Hematopoietic multipotent progenitor cell treated with erythropoietin and hydrocortisone succinate and interleukin-3 and kit ligand, for 17 days (in vitro differentiated cells): ENCODE data around the gene RERE.
"Not testable (repeated sequence)": the region's sequence is repeated elsewhere in the genome, so short reads cannot be mapped to it uniquely, and the experiment has no call there.

ENCODE experiments used
- DNase-seq: peaks from one replicate; pipeline ENCODE4 v3.0.0-alpha.2; 2015; ENCODE audit warnings: low spot score

The RERE gene

DNA sequence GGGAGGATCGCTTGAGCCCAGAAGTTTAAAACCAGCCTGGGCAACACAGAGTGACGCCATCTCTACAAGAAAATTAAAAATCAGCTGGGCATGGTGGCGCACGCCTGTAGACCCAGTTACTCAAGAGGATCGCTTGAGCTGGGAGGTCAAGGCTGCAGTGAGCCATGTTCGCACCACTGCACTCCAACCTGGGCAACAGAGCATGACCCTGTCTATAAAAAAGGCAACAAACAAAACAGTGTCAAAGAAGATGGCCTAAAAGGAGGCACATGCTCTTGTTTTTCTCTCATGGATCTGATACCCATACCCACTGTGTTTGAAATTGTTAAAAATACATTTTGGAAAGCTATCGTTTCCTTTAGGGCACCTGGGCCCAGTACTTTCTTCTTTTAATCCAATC, 307.9 kb downstream of the RERE start:
- no peak for DNase-seq

GRCh38 chr1:8506995-8507615, 310.3 kb downstream of the RERE start:
- no peak for DNase-seq

DNA sequence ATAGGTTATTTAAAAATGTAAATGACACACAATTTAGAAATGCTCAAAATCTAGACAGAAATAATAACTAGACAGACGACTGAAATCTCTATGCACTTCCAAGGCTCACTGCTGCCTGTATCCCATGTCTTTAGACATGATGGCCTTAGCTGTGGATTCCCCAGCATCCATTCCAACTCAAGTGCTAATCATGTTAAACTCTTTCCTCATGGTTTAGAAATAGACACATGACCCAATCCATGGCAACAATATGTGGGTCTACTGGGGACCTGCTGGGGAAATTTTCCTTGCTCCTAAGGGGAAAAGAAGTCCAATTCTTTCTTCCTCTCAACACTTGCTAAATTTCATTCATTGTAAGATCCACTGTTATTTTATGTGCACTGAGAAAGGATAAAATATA, 311.0 kb downstream of the RERE start:
- DNase-seq, result no peak

DNA sequence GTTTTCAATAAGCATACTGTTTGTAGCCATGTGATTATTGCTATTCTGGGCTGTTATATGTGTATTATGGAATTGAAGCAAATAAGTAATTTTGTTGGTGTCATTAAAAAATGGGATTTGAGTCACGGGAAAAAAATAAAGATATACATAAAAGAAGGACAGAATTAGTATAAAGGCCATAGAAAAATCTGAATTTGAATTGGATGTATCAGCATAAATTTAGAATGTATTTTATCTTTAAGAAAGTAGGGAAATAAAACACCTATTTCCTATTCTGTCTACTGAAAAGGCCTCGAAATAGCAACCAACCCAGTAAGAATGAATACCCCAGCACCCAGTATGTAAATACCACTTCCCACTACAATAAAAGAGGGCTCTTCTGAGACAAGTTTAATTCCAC, 313.6 kb downstream of the RERE start:
- DNase-seq, result no peak

DNA sequence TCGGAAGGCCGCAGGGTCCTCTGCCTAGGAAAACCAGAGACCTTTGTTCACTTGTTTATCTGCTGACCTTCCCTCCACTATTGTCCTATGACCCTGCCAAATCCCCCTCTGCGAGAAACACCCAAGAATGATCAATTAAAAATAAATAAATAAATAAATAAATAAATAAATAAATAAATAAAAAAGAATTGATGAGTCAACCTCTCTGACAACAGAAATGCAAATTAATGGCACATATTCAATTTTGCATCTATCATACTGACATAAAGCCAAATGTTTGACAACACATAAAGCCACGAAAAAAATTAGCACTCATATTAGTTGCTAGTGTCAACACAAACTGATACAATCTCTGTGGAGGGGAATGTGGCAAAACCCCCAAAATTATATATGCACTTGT, 314.5 kb downstream of the RERE start:
- DNase-seq, result not testable (repeated sequence)

GRCh38 chr1:8497210-8497819, 320.1 kb downstream of the RERE start:
- no peak for DNase-seq

DNA sequence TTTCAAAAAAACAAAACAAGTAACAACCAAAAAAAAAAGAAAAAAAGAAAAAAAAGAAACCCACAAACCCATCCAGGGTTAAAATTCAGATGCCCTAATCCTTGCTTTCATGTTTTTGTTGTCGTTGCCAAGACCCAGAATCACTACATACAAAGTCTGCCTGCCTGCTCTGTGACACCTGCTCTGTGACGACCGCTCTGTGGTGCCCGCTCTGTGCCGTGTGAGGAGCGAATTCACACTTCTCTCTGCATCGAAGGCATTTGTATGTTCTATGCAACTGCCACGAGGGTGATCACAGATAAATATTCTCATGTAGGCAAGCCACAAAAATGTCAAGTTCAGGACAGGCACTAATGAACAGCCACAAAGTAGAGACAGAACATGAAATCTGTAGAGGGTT, 321.0 kb downstream of the RERE start:
- DNase-seq, result no peak

DNA sequence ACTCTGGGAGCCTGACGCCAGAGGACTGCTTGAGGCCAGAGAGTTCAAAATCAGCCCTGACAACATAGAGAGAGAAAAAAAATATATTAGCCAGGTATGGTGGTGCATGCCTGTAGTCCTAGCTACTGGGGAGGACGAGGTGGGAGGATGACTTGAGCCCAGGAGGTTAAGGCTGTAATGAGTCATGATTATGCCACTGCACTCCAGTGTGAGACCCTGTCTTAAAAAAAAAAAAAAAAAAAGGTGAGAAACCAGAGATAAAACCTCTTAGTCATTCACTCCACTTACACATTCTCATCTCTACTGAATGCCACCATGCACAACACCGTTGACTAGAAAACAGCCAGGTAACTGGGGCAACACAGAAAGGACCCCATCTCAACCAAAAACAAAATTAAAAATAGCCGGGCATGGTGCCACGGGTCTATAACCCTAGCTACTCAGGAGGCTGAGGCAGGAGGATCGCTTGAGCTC, 321.5 kb downstream of the RERE start:
- no peak for DNase-seq

DNA sequence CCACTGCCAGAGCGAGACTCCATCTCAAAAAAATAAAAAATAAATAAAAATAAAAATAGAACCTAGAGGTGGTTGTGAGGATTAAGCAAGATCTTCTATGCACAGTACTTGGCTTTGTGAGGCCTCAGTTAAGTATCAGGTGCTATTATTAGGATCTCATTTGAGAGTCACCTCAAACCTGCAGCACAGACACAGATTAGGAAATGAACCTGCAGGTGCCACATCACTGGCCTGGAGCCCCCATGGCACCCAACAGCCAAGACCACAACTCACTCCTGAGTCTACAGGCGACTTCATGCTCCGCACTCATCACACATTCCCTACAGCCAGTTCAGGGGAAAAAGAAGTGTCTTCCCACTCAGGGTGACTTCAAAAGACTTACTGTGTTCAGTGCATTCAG, 322.8 kb downstream of the RERE start:
- no peak for DNase-seq

DNA sequence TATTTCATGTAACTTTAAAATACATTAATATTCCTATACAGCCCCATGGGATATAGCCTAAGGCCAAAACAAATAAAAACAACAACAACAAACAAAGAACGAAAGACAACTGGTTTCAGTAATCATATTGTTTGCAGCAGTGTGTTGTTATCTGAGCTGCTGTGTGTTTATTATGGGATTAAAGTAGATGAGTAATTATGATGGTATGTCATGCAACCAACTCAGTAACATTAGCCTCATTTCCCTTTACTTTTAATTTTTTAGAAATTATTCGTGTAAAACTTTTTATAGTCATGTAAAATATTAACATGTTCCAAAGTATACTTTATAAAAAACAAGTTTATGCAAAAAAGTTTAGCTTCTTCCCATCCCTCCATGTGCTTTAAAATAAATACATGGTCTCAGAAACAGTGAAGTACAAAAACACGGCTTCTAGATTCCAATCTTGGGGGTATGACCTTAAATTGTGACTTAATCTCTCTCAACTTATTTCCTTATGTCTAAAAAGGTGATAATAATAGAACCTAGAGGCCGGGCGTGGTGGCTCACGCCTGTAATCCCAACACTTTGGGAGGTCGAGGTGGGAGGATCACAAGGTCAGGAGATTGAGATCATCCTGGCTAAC, 323.4 kb downstream of the RERE start:
- DNase-seq, result no peak

DNA sequence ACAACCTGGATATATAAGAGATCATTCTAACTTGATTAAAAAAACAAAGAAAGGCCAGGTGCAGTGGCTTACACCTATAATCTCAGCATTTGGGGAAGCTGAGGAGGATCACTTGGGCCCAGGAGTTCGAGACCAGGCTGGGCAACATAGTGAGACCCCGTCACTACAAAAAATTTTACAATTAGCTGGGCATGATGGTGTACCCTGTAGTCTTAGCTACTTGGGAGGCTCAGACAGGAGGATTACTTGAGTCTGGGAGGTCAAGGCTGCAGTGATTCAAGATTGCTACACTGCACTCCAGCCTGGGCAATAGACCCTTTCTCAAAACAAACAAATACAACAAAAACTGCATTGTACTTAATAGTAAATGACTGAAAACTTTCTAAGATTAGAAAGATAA, 330.2 kb downstream of the RERE start:
- DNase-seq, result no peak

DNA sequence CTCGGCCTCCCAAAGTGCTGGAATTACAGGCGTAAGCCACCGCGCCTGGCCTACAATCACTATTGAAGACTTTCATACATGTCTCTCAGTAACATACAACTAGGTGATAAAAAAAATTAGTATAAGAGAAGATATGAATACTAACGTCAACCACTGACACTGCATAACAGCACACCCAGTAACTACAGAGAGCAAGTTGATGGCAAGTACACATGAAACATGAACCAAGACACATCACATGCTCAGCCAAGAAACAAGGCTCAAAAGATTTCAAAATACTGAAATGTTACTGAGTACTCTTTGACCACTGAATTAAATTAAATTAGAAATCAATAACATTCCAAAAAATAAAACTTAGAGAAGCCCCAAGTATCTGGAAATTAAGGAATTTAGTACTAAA, 331.4 kb downstream of the RERE start:
- no peak for DNase-seq

- DNase-seq, result no peak
Measured at GRCh38 chr1:8483586-8483985, 333.9 kb downstream of the RERE start.

DNA sequence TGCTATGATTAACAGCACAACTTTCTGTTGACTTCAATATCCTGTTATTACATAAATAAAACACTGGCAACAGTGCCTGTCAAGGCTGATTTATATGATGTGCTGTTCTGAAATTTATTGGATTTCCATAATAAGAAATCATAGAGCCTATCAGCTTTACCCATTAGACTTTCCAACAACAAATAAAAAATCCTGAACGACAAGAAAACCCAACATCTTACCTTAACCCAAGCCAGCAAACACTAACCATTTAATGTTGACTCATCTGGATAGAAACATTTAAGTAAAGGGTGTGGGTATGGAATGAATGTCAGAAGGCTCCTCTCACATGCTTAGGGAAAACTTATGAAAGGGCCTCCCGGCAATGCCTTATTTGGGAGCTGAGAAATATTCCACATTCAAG, 334.5 kb downstream of the RERE start:
- DNase-seq, result no peak

- no peak for DNase-seq
Measured at GRCh38 chr1:8481650-8482380, 335.6 kb downstream of the RERE start.

GRCh38 chr1:8478566-8478965, 338.9 kb downstream of the RERE start:
- no peak for DNase-seq

- DNase-seq, result no peak
Measured at GRCh38 chr1:8477983-8478362, 339.5 kb downstream of the RERE start.

DNA sequence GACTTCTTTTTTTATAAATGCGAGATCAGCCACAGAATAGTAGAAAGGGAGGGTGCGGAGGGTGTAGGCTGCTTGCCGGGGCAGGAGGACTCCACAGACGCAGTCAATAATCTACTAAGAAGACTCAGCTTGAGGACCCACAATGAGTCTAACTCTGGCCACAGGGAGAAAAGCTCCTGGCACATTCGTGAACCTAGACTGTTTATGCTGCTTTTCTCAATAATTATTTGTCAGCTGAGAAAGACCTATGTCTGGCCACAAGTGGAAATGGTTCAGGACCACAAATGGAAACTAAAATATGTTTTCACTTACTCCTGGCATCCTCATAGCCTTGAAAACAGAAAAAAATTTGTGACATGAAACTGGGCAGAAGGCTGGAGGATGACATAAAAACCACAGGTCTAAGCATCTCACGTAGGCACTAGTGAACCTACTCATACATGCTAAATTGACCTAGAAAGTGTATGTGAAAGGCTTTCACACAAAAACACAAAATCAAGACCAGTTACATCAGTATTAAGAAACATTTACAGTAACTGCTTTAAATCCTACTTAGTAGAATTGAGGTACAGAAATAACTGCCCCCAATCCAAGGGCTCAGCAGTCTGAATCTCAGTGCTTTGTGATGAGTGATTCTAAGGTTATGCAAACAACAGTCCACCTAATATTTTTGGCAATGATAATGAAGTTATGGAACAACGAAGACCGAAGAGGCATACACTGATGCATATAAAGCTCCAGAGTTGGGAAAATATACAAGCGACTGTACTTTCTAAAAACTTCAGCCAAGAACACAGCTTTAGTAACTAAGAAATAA, 340.1 kb downstream of the RERE start:
- no peak for DNase-seq

DNA sequence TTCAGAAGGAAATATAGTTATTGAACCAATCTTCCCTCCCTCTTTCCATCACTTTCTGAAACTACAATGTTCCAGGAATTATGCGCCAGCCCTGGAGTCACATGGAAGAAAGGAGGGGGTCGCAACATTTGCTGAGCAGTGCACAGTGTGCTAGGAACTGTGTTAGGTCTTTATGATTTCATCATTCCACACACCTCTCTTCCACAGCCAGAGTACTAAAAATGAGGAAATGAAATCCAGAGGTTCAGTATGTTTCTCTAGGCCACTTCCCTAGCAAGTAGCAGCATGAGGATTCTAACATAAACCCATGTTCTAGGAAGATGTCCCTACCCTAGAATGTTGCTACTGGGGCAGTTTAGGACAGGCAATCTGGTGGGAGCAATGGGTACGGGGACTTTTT, 341.4 kb downstream of the RERE start:
- DNase-seq, result no peak

DNA sequence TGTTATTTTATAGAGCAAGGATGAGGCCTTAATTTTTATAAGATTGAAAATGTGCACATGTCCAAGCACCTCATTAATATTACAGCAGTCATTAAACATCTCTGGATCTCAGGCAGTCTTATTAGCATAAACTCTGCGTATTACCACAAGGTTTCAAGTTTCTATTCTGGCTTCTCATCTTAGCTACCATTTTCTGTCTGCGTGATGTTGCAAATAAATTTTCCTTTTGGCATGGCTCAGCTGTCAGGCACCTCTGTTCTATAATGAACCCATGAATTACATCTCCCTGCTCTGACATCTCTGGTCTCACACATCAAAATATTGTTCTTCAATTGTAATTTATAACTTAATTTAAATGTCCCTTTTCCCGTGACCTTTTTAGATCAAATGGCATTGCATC, 343.1 kb downstream of the RERE start:
- no peak for DNase-seq

DNA sequence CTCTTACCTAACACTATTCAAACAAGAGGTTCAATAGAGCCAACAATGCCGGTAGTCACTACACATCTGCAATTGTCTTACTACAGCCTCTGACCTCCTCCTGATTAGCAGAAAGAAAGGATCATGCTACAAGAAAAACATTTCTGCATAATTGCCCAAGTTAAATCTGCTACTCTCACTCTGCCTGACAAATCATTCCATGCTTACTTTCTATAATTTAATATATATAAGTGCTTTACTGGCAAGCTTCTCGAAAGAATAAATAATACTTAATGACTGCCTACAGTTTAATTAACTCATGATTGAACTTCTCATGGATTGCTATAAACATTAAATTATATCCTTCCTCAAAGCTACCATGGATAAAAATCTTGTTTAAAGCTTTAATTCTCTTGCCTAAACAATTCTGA, 343.5 kb downstream of the RERE start:
- no peak for DNase-seq
